HUDEP-2 (cell line): Measurements from ENCODE around the gene VPS4A.

ENCODE experiments used
- DNase-seq, 76 experiments: peaks; one replicate each; lab custom pipeline; 2025; ENCODE audit not compliant: unreplicated experiment in 76 of 76; lab: John Stamatoyannopoulos, UW

Gene VPS4A

DNA sequence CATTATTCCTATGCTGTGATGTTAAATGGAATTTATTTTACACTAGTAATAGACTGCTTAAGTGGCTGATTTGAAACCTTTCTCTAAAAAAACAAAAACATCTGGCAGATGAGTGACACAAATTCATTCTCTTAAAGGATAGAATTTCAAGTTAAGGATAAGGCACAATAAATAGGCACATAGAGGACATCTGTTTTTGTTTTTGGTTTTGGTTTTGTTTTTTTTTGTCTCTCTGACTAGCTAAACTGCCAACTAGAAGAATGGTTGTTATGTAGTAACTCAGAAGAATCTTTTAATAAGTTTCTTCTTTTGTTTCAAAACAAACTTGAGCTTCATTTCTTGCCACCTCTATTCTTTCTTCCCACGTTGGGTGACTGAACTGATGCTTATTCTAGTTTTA, 5.1 kb upstream of the VPS4A start:
- no peak for DNase-seq

DNA sequence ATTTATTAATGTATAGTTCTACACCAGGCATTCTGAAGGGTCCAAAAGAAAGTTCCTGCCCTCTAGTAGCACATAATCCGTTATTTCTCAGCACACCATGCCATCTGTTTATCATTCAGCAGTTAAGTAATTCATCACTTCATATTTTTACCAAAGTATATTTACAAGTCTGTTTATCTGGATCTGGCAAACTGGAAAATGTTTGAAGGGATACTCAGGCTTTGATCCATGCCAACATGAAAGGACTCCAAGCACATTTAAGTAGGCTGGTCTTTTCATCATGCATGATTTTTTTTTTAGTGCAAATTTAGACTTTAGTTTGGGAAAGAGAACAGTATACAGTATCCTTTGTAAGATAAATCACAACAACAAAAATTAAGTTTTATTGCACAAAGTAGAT, 4.1 kb upstream of the VPS4A start:
- DNase-seq, result no peak

DNA sequence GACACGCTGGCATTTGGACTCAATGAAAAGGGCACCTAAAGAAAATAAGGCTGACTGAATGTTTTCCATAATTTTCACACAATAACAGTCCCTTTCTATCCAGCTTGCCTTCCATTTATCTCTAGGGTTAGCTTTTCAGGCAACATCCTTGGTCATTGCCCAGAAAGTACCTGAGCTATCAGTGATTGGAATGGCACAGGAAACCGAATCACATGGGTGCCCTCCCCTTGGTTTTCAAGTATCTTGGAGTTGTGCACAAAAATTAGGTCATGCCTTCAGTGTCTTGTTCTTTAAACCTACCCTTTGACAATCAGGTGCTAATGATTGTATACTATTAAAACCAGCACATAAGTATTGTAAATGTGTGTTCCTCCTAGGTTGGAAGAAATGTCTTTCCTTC, 3.3 kb upstream of the VPS4A start:
- DNase-seq, result no peak

DNA sequence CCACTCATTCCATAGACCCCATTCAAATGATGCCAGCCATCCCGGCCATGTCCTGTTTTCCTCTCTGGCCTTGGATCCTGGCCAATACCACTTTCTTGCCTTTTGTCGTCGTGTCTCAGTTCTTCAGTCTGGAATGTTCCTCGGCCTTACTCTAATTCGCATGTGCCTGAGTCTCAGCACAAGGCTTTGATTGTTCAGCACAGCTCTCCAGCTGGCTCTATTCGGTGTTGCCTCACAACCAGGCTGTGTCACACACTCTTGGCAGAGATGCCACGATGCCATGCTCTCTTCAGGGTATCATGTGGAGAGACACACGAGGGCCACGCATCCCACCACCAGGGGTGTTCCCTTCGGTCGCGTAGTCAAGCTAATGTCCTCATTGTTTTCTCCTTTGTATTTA, 1.8 kb upstream of the VPS4A start:
- no peak for DNase-seq

DNA sequence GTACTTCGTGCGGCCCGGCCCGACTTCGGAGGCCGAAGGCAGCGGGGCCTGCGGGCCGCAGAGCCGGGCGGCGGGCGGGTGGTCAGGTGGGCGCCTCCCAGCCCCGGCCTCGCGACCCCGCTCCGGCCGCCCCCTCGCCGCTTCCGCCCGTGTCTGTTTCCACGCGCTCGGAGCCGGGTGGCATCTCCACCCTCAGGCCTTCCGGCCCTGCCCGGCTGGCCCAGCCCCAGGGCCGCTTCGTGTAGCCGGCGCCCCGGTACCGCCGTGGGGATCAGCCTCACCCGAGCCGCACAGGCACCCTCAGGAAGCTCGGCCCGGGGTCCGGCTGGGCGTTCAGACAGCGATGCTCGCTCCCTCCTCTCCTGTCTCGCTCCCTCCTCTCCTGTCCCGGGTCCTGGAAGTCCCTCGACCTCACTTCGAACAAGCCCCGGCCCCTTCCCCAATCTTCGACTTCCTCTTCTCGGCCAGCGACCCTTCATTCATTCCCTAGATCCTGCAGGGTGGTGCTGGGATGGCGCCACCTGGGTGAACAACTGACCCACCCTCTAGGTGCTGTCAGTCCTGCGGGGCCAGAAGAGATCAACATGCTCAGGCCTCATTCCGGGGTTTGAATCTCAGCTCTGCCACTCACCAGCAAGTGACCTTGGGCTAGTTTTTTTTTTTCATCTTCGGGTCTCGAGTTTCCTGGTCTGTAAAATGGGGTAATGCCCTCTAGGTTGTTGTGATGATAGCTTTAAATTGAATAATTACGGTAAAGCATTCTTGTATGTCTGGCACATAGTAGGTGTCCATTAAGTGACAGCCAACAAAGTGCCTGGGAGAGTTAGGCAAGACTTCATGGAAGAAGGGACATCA, 610 bp downstream of the VPS4A start:
- peak in 11 of 76 experiments; percentile 12 to 65 (median 40) for DNase-seq

DNA sequence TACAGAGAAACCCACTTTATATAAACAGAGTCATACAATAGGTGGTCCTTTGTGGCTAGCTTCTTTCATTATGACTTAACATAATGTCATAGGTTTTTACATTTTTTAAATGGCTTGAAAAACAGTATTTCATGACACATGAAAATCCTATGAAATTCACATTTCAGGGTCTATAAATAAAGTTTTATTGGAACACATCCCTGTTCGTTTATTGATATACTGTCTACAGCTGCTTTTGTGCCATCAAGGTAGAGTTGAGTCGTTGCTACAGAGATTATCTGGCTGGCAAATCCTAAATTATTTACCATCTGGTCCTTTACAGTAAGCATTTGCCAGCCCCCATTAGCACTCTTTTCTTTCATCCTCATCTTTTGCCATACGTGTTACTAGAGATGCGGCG, 2.3 kb downstream of the VPS4A start:
- DNase-seq, result no peak

DNA sequence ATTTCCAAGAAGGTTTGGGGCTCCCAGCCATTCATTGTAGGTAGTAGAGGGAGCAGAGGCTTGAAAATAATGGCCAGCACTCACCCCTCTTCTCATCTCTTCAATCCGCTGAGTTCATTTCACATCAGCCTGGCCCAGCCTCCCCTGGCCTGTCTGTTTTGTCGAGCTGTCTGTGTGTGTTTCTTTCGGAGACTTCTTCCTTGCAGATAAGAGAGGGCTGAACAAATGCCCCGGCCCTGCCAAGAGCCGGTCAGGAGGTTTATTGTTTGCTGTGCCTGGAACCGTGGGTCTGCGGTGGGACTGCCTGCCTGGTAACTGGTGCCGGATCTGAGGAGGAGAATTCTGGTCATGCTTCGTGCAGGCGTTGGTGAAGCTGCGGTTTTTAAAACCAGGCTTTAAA, 3.4 kb downstream of the VPS4A start:
- no peak for DNase-seq

DNA sequence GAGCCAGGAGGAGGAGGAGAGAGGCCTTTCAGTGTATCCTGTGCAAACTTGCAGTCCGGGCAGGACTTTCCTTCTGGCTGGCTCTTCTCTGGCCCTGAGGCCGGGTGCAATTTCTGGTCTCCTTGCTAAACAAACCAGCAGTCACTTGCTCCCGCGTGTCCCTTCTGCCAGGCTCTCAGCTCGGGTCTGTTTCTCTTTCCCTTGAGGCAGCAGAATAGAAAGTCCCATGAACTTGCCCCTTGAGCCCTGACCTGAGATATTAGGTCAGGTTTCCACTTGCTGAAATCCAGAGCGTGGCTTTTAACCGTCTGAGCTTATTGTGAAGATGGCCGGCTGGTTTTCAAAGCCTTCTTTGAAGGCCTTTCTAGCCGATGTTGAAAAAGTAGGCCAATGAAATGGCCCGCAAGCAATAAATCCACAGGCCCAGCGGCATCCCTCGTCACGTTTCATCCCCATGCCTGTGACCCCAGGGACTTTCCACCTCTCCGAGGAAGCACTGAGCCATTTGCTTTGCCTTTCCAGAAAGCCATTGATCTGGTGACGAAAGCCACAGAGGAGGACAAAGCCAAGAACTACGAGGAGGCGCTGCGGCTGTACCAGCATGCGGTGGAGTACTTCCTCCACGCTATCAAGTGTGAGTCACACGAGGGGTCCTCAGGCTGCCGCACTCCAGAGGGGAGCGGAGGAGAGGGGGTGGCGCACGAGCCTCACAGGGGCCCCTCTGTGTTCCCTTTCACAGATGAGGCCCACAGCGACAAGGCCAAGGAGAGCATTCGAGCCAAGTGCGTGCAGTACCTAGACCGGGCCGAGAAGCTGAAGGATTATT, 4.5 kb downstream of the VPS4A start:
- DNase-seq, result no peak

DNA sequence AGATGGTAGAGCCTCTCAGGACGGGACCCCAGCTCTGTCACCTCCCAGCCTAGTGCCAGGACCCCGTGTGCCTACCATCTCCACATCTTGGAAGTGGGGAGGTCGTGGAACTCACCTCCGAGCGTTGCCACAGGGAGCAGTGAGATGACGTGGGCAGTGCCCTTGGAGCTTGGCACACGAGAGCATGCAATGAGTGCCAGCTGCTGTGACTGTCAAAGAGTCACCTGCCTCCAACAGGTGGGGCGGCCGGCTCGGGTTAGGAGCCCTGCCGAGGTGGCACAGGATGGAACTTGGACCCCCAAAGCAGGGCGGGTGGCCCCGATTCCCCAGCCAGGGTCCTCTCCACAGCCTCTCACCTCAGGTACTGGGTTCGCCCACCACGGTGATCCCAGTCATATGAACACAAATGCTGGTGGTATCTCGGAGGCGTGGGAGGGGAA, 5.5 kb downstream of the VPS4A start:
- no peak for DNase-seq

DNA sequence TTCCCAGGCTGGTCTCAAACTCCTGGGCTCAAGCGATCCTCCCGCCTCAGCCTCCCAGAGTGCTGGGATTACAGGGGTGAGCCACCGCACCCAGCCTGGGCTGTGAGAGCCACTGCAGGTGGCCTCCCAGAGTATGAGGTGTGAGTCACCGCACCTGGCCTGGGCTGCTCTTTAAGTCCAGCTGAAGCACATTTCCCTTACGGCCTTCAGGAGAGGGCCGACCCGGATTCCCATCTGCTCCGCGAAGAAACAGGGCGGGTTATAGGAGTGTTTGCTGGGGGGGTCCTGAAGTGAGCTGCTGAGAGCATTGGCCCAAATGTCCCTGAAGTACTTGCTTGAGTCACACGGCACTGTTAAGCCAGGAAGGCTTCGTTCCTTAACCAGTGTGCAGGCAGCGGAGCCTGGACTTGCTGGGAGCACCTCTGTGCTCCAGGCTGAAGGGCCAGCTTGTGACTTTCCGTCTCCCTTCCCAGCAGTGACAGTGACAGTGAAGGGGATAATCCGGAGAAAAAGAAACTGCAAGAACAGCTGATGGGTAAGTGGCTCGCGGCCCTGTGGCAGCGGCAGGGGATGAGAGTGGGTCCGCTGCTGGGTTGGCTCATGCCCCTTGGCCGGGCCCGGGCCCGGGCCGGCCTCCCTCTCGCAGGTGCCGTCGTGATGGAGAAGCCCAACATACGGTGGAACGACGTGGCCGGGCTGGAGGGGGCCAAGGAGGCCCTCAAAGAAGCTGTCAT, 7.2 kb downstream of the VPS4A start:
- DNase-seq, result no peak

DNA sequence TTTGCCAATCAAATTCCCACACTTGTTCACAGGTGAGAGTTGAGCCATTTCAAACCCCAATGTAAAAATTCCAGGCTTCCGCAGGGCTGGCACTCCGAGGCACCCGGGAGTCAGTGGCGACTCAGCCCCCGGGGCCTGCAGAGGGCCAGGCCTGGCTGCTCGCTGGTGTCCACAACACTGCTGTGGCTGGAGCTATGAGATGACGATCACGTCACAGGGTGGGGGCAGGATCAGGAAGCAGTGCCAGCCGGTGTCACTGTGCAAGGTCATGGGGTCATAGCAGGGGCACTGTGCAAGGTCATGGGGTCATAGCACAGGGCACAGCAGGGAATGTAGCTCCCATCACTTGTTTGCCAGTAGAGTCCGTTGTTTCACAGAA, 7.8 kb downstream of the VPS4A start:
- DNase-seq, result no peak

DNA sequence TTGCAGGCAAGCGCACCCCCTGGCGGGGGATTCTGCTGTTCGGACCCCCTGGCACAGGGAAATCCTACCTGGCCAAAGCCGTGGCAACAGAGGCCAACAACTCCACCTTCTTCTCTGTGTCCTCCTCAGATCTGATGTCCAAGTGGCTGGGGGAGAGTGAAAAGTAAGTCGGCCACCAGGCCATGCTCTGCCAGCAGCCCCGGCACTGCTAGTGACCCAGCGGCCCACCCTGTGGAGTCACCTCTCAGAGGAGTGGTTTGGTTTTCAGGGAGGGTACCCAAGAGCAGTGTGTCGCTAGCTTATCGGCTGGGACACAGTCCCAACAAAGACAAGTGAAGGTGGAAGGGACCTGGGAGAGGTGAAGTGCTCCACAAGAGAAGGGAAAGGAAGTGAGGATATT, 8.2 kb downstream of the VPS4A start:
- DNase-seq, result no peak

DNA sequence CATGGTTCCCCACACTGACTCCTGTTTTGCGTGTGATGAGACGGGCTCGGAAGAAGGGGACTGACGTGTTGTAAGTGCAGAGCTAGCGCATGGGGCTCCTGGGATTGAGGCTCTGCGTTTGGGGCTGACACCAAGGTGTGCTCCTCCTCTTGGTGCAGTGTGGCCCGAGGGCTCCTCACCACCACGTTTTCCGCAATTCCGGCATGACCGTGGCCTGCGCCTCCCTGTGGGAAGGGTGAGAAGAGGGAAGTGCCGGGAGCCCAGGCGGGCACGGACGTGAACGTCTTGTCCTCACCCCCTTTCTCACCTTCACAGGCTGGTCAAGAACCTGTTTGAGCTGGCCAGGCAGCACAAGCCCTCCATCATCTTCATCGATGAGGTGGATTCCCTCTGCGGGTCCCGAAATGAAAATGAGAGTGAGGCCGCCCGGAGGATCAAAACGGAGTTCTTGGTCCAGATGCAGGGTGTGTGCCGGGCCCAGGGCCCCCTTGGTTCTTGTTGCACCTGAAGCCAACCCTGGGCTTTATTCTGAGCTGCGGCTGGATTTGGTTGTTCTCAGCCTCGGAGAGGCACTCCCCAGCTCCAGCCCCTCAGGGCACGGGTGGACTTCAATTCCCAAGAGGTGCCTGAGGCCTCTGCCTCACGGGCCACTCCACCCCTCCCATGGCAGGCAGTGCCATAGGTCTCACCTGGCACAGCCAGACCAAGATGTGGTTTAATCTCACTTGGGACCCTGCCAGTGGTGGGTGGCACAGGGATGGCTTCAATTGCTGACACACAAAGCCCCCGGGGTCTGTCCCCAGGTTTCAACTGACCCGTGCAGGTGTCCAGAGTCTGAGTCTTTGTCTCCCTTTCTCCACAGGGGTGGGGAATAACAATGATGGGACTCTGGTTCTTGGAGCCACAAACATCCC, 8.9 kb downstream of the VPS4A start:
- DNase-seq, result no peak

DNA sequence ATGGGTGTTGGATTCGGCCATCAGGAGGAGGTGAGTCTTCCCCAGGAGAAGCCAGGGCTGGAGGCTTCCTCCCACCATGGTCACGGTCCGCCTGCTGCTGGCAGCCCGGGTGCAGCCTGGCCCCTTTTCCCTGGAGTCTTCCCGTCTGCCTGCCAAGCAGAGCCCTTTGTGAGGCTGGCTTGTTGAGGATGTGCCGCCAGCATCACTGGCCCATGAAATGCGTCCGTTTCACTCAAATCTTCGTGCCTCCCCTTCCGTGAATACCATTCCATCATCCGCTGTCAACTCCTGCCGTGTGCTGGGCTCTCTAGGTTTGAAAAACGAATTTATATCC, 9.6 kb downstream of the VPS4A start:
- DNase-seq, result no peak

DNA sequence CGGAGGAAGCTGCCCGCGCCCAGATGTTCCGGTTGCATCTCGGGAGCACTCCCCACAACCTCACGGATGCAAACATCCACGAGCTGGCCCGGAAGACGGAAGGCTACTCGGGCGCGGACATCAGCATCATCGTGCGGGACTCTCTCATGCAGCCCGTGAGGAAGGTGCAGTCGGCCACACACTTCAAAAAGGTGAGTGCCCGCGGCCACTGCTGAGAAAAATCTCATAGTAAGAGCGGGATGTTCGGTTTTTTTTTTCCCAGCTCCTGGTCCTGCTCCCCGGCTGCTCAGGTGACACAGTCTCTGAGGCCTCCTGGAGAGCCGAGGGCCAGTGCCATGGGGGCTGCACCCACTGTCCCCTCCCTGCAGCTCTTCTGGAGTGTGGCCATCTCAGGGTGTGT, 9.9 kb downstream of the VPS4A start:
- no peak for DNase-seq

DNA sequence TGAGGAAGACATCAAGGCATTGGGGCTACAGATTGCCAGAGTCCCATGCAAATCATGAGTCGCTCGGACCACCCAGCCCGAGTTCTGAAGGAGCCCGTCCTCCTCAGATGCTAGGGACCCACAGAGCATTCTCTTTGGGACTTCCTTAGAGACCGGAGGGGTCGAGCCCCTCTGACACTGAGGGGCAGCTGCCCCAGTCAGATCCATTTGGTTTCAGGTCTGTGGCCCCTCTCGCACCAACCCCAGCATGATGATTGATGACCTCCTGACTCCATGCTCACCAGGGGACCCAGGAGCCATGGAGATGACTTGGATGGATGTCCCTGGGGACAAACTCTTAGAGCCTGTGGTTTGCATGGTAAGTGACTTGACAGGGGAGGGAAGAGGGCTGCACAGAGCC, 11.2 kb downstream of the VPS4A start:
- DNase-seq, result no peak

DNA sequence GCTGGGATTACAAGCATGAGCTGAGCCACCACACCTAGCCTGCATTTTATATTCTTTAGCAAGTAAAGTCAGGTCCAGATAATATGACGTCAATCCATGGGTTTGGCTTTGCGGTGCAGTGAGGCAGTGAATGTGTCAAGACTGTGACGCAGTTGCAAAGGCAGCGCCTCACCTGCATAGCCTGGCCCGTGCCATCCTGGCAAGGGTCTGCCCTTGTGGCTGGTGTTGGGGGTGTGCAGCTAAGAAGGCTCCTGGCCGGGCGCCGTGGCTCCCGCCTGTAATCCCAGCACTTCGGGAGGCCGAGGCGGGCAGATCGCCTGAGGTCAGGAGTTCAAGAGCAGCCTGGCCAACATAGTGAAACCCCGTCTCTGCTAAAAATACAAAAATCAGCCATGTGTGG, 12.3 kb downstream of the VPS4A start:
- DNase-seq, result no peak

DNA sequence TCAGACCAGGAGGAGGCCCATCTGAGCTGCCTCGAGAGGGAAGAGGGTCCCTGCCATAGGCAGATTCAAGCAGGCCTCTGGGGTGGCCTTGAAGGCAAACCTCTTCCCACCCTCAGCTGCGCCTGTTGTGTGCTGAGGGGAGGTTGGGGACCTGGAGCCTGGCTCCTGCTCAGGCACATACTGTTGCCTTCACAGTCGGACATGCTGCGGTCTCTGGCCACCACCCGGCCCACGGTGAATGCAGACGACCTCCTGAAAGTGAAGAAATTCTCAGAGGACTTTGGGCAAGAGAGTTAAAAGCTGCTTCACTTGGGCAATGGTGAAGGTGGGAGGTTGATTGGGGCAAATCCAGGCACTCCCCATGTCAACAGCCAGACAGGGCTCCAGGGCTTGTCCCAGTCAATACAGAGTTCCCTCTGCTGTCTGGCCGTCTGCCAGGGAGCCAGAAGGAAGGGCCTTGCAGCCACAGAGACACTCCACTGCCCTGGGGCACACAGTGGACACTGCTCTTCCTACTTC, 12.9 kb downstream of the VPS4A start:
- peak in 12 of 76 experiments; percentile 5 to 35 (median 18) for DNase-seq

DNA sequence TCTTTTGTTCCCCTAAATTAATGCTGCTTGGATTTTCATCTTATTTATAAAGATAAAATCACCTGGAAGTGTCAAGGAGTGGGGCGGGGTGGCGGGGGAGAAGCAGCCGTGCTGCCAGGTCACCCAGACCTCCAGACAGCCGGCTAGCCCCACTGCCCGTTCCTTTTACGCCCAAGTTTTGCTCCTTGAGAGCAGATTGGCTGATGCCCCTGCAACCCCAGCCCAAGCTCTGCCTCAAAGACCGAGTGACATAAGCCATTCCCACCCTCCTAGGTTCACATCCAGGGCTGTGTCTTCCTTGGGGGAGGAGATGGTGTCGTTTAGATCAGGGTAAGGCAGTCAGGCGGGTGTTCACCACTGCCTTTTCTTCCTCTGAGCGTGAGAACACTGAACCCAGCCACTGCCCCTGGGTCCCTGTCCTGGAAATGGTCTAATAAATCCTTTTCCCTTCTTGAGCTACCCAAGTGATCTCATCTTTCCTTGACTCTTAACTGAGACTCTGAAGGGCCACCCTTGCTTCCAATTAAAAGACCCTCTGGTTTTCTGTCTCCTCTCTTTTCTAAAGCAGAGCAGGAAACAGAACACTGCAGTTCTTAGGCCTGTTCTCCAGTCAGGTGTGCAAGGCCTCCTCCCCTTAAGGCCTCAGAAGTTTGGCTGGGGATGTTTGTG, 13.6 kb downstream of the VPS4A start:
- DNase-seq, result no peak

DNA sequence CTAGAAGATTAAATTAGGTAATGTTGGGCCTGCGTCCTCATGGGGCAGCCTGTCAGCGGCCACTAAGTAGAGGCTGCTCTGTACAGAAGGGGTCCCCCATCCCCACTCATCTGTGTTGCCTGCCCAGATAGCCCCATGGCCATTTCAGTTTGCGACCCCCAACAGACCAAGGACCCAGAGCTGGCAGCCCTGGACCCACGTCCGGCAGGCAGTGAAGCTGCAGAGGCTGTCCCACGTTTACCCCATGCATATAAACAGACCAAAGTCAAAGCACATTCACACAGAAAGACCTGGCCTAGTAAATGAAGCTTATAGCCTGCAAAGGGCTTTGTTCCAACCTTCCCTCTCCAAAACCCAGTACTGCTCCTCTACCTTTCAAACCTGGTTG, 14.6 kb downstream of the VPS4A start:
- DNase-seq, result no peak
